Kidney (tissue), 14 donors: ENCODE results near the gene DPP6. TPM values are rescaled to one million over a fixed set of nuclear protein-coding genes. Genes with fewer than 3 reads are reported as not detected.
"Not testable (repeated sequence)": the region's sequence is repeated elsewhere in the genome, so short reads cannot be mapped to it uniquely, and the experiment has no call there.

ENCODE experiments used
- DNase-seq, 5 donors: peaks; one replicate each; pipeline ENCODE4 v3.0.0-alpha.2; 2013 to 2020
- FAIRE-seq: peaks from 2 replicates; lab custom pipeline; 2012; peaks lifted over from hg19 to GRCh38; lab: Jason Lieb, UNC
- H3K27ac ChIP-seq, 2 donors: one replicate each; pipeline ENCODE4 v1.7.0; 2013; ENCODE audit warnings: low read depth in 2 of 2, low read length in 2 of 2, inconsistent platforms in 1 of 2
- H3K27me3 ChIP-seq: one replicate; pipeline ENCODE4 v1.7.1; 2013; ENCODE audit warnings: low read length, inconsistent platforms; ENCODE audit not compliant: control insufficient read depth, insufficient read depth
- H3K36me3 ChIP-seq, 3 donors: one replicate each; pipeline versions ENCODE4 v1.7.0 to v1.7.1; 2013; ENCODE audit warnings: low read length in 3 of 3, control low read depth in 1 of 3, inconsistent platforms in 1 of 3; ENCODE audit not compliant: insufficient read depth in 3 of 3, control insufficient read depth in 2 of 3
- H3K4me1 ChIP-seq, 3 donors: one replicate each; pipeline versions ENCODE4 v1.7.0 to v1.7.1; 2013; ENCODE audit warnings: low read length in 3 of 3, inconsistent platforms in 1 of 3, low read depth in 1 of 3; ENCODE audit not compliant: control insufficient read depth in 2 of 3, insufficient read depth in 2 of 3
- H3K4me3 ChIP-seq, 3 donors: one replicate each; pipeline versions ENCODE4 v1.7.0 to v1.8.1; 2013; ENCODE audit warnings: low read length in 3 of 3, control low read depth in 1 of 3, inconsistent platforms in 1 of 3
- H3K9ac ChIP-seq, 3 donors: one replicate each; pipeline versions ENCODE4 v1.7.0 to v1.7.1; 2013; ENCODE audit warnings: low read length in 3 of 3, control low read depth in 1 of 3, inconsistent platforms in 1 of 3
- H3K9me3 ChIP-seq, 3 donors: one replicate each; pipeline versions ENCODE4 v1.7.0 to v1.7.1; 2013; ENCODE audit warnings: low read length in 3 of 3, control low read depth in 1 of 3, inconsistent platforms in 1 of 3; ENCODE audit not compliant: control insufficient read depth in 2 of 3, insufficient read depth in 1 of 3
- CTCF ChIP-seq: IDR thresholded peaks from 3 replicates; pipeline ENCODE4 v1.5.1; 2012; ENCODE audit warnings: mild to moderate bottlenecking, moderate library complexity, borderline replicate concordance; ENCODE audit not compliant: insufficient read depth; ENCODE audit errors: extremely low read depth
- intact Hi-C: fragments of 100-400 bp; cut with DNase I; formaldehyde crosslinking; loops from one replicate; pipeline ENCODE4 v1.11.1; 2022
- polyA plus RNA-seq: library from polyadenylated mRNA; stranded (reverse); fragments of 350-450 nt; fragmentation: Illumina TruSeq; extraction: RNeasy Lipid Tissue Mini Kit (QIAGEN cat#74804); gene quantifications from one replicate; pipeline ENCODE4 v1.2.3, GENCODE V29; 2014; ENCODE audit warnings: low read depth, low replicate concordance; ENCODE audit not compliant: insufficient read depth
- total RNA-seq: library from RNA; stranded (reverse); fragmentation: NEBNext Ultra II Directional; extraction: Animal tissue kit (Norgen Biotek cat#: 25700); gene quantifications from one replicate; pipeline ENCODE4 v1.2.1, GENCODE V29; 2021
- donor health status: control.
- donor health status: control.
- donor health status: control.
- donor health status: control.
- donor health status: control.
- donor health status: DM: yes; HTN: yes; CAD: no.
- donor health status: Normal renal cell carcinoma (clear cell type).

The DPP6 gene
- total and polyA plus RNA-seq, 2 donors from 2014 or later: 1.8 to 6.9 TPM

DNA sequence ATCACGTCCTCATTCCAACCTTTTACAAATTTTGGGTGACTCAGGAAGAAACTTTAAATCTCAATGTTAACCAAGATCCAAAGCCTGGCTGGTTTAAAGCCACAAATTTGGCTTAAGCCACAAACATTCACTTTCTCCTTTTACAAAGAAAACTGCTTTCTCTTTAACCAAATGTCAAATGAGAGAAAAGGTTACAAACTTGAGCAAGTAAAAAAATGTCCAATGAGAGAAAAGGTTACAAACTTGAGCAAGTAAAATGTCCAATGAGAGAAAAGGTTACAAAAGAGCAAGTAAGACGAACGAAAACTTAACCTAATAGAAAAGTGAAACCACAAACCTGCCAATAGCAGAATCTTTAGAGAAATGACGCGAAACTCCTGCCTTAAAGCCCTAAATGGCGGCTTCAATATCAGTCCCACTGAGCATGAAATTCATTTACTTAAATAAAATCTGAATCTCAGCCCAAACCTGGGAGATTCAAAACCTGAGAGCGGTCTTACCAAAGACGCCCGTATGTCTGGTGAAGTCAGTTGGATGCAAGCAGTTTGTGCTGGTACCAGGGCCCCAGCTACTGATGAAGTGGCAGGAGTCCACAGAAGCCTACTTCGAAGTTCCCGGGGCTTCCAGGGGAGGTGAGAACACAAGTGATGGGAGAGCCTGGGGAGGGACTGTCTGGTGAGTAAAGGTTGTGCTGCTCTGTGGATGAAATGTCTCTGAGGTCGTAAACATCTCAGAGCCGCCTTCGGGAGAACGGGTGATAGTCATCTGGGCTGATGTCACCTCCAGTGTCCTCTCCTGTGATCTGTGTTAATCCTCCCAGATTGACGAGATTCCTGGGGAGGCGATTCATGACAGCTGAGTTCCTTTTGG is 876.2 kb downstream of the DPP6 start:
- Histone ChIP-seq H3K4me3 (peak overlapping the region; percentile 80 to 95 (median 90)), H3K9ac (peak overlapping the region; percentile 77 to 92 (median 91)), H3K27ac (peak overlapping the region; percentile 90 to 92), H3K4me1 (peaks cover 0 to 15% (median 6%) of the 10 kb centered on the region in 3 donors), H3K27me3 (no peaks in the 10 kb centered on the region), H3K36me3 (no peaks in the 10 kb centered on the region), H3K9me3 (no peaks in the 10 kb centered on the region)
- DNase-seq: peak in 3 of 5 donors; percentile 48 to 97 (median 96)
- FAIRE-seq: peak; percentile 99
- intact Hi-C loops: loop anchor here (10.0 kb wide), 1 partner anchor 426 kb away; no protein-coding TSS in a partner anchor
- no peak for TF ChIP-seq CTCF

GRCh38 chr7:154929006-154929726 is 877.0 kb downstream of the DPP6 start:
- Histone ChIP-seq H3K36me3 (no peaks in the 10 kb centered on the region), H3K4me1 (peaks cover 0 to 15% (median 6%) of the 10 kb centered on the region in 3 donors), H3K9ac (peak overlapping the region; percentile 74 to 91 (median 77)), H3K9me3 (no peaks in the 10 kb centered on the region), H3K4me3 (peak overlapping the region; percentile 80 to 95 (median 90)), H3K27ac (peak overlapping the region; percentile 90 to 92), H3K27me3 (no peaks in the 10 kb centered on the region)
- intact Hi-C loops: loop anchor here (10.0 kb wide), 1 partner anchor 426 kb away; no protein-coding TSS in a partner anchor
- FAIRE-seq (no peak), DNase-seq (no peak)
- TF ChIP-seq CTCF: no peak

DNA sequence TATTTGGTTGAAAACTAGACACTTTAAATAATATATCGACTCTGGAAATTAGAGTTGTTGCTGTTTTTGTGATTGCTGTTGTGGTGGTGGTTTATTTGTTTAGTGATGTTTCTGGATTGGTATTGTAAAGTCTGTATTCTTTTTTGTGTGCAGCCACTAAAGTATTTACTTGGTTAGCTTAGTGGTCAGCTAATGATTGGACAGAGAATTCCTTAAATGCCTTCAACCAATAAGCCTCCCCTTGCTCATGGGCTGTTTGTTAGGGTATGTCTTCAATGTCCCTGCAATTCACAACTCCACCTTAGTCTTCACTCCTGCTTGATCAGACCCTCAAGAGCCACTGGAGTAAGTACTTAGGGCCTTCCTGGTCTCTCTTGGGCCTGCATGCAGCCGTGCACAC is 879.7 kb downstream of the DPP6 start:
- Histone ChIP-seq H3K27ac (no peak overlapping the region), H3K9ac (no peak overlapping the region), H3K4me1 (peaks cover 0 to 15% (median 6%) of the 10 kb centered on the region in 3 donors), H3K36me3 (no peaks in the 10 kb centered on the region), H3K4me3 (no peak overlapping the region), H3K27me3 (no peaks in the 10 kb centered on the region), H3K9me3 (no peaks in the 10 kb centered on the region)
- FAIRE-seq: no peak
- no peak for DNase-seq
- intact Hi-C loops: no loop called here
- TF ChIP-seq CTCF: no peak

GRCh38 chr7:154934353-154934952 is 882.3 kb downstream of the DPP6 start:
- H3K27me3 ChIP-seq, H3K36me3 ChIP-seq, H3K4me3 ChIP-seq, H3K9me3 ChIP-seq, H3K9ac ChIP-seq, FAIRE-seq, intact Hi-C loops, H3K27ac ChIP-seq, DNase-seq, H3K4me1 ChIP-seq: not testable (repeated sequence)
